Measurements from ENCODE around the gene MAMDC4.
"Not testable (repeated sequence)": the region's sequence is repeated elsewhere in the genome, so short reads cannot be mapped to it uniquely, and the experiment has no call there.

The MAMDC4 gene

GRCh38 chr9:136829981-136830885, 21.9 kb upstream of the MAMDC4 start:
- DNase-seq = no peak
- no peak for TF ChIP-seq POLR2A (IDR thresholded peaks at IDR 0.05; ENCODE audit: low read length)
- no peak for TF ChIP-seq GATA1 (IDR thresholded peaks at IDR 0.05; ENCODE audit: low read depth, low read length)

GRCh38 chr9:136831002-136831719, 21.0 kb upstream of the MAMDC4 start:
- DNase-seq = no peak
- no peak for TF ChIP-seq GATA1 (IDR thresholded peaks at IDR 0.05; ENCODE audit: low read depth, low read length)
- no peak for TF ChIP-seq POLR2A (IDR thresholded peaks at IDR 0.05; ENCODE audit: low read length)

GRCh38 chr9:136831720-136832104, 20.4 kb upstream of the MAMDC4 start:
- DNase-seq = no peak
- TF ChIP-seq GATA1 (IDR thresholded peaks at IDR 0.05; ENCODE audit: low read depth, low read length) (no peak), POLR2A (IDR thresholded peaks at IDR 0.05; ENCODE audit: low read length) (no peak)

- DNase-seq = no peak
- TF ChIP-seq GATA1 (IDR thresholded peaks at IDR 0.05; ENCODE audit: low read depth, low read length) (no peak), POLR2A (IDR thresholded peaks at IDR 0.05; ENCODE audit: low read length) (no peak)
Observed at GRCh38 chr9:136832581-136832980, 19.6 kb upstream of the MAMDC4 start.

GRCh38 chr9:136833381-136834048, 18.6 kb upstream of the MAMDC4 start:
- not testable (repeated sequence) for DNase-seq

GRCh38 chr9:136835162-136835931, 16.8 kb upstream of the MAMDC4 start:
- DNase-seq = no peak
- TF ChIP-seq GATA1 (IDR thresholded peaks at IDR 0.05; ENCODE audit: low read depth, low read length) (no peak), POLR2A (IDR thresholded peaks at IDR 0.05; ENCODE audit: low read length) (no peak)

- no peak for TF ChIP-seq POLR2A (IDR thresholded peaks at IDR 0.05; ENCODE audit: low read length)
- no peak for TF ChIP-seq GATA1 (IDR thresholded peaks at IDR 0.05; ENCODE audit: low read depth, low read length)
- no peak for DNase-seq
Observed at GRCh38 chr9:136835932-136836904, 15.9 kb upstream of the MAMDC4 start.

GRCh38 chr9:136837146-136837855, 14.8 kb upstream of the MAMDC4 start:
- no peak for DNase-seq
- no peak for TF ChIP-seq POLR2A (IDR thresholded peaks at IDR 0.05; ENCODE audit: low read length)
- no peak for TF ChIP-seq GATA1 (IDR thresholded peaks at IDR 0.05; ENCODE audit: low read depth, low read length)

GRCh38 chr9:136837856-136838277, 14.3 kb upstream of the MAMDC4 start:
- DNase-seq = not testable (repeated sequence)

GRCh38 chr9:136838314-136839228, 13.6 kb upstream of the MAMDC4 start:
- DNase-seq = no peak
- TF ChIP-seq GATA1 (IDR thresholded peaks at IDR 0.05; ENCODE audit: low read depth, low read length) (no peak), POLR2A (IDR thresholded peaks at IDR 0.05; ENCODE audit: low read length) (no peak)

Measured in erythroblast (primary cell).